Measurements from ENCODE around the gene KCTD12.

DNA sequence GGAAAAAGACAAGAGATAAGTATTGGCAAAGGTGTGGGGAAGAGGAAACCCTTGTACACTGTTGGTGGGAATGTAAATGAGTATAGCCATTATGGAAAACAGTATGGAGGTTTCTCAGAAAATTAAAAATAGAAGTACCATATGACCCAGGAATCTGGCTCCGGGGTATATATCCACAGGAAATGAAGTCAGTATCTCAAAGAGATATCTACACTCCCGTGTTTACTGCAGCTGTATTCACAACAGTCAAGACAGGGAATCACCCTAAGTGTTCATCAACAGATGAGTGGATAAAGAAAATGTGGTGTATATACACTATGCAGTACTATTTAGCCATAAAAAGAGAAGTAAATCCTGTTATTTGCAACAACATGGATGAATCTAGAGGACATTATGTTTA lies 13.5 kb downstream of the KCTD12 start:
- TF ChIP-seq FOXP2 (optimal IDR thresholded peaks at IDR 0.05; ENCODE audit: control extremely low read depth, extremely low read length, insufficient read depth) (no peak), EZH2 (IDR thresholded peaks at IDR 0.05) (no peak), POLR2AphosphoS5 (IDR thresholded peaks at IDR 0.05; ENCODE audit: borderline replicate concordance, low read depth, low read length) (no peak)
